ENCODE results near the gene BRI3BP.

DNA sequence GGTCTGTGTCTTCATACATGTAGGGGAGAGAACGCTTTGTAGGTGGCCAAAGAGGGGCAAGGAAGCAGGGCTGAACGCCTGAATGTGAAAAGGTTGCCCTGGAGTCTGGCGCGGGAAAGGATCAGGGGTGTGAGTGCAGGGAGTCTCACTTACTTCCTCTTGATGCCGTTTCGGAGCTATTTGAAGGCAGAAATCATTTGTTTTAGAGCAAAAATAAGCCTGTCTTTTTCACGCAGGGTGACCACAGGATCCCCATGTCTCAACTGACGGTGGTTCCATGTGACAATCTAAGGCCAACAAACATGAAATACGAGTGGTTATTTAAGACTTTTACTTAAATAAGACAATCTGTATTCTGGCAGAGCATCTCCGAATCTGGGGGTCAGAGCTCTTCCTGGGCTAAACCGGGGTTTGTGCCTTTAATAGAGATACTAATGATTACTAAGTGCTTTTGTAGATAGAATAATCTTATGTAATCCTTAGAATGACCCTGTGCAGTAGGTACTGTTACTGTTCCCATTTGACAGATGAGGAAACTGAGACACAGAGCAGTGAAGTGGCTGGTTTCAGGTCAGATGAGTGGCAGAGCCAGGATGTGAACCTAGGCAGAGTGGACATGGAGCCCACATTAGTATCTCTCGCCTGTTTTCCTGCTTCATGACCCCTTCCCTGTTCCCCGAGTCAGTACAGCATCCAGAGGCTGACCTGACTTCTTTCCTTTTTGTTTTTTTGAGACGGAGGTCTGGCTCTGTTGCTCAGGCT lies 1.9 kb downstream of the BRI3BP start:
- TF ChIP-seq CTCF (IDR thresholded peaks at IDR 0.05) (no peak), POLR2A (IDR thresholded peaks at IDR 0.05) (no peak), POLR2AphosphoS5 (IDR thresholded peaks at IDR 0.05) (no peak), EP300 (IDR thresholded peaks at IDR 0.05) (no peak)

Measured in sigmoid colon (tissue), 4 donors.